Peyer's patch (tissue), 4 donors: ENCODE data around the gene MLYCD.

ENCODE experiments used
- CTCF ChIP-seq, 6 experiments: fragments of 450-650 bp in 4 of 6; fragments of 200-600 bp in 2 of 6; sonication (generic) in 1 of 6; IDR thresholded peaks; one replicate each; pipeline ENCODE4 v1.5.1; 2017 to 2019; ENCODE audit warnings: antibody characterized with exemption in 6 of 6, mild to moderate bottlenecking in 3 of 6, moderate library complexity in 1 of 6
- POLR2A ChIP-seq, 2 donors: fragments of 450-650 bp; IDR thresholded peaks; one replicate each; pipeline ENCODE4 v1.5.1; 2017; ENCODE audit warnings: antibody characterized with exemption in 2 of 2, mild to moderate bottlenecking in 2 of 2, moderate library complexity in 2 of 2

GRCh38 chr16:83947642-83948234 lies 48.8 kb downstream of the MLYCD start:
- TF ChIP-seq CTCF (IDR thresholded peaks at IDR 0.05) (no peak), POLR2A (IDR thresholded peaks at IDR 0.05) (no peak)
